H9 (cell line): ENCODE results near the gene NAE1. TPM values are rescaled to one million over a fixed set of nuclear protein-coding genes. Genes with fewer than 3 reads are reported as not detected.

Experiments used
- DNase-seq: peaks from one replicate; pipeline ENCODE4 v3.0.0-alpha.2; 2017
- H2AFZ ChIP-seq: one replicate; pipeline ENCODE4 v1.6.1; 2013; ENCODE audit warnings: mild to moderate bottlenecking, low read length, control low read depth, moderate library complexity
- H2AK5ac ChIP-seq: 2 replicates; pipeline ENCODE4 v1.6.1; 2013; ENCODE audit warnings: low read length, control low read depth, mixed read lengths; ENCODE audit not compliant: insufficient read length
- H2BK120ac ChIP-seq: one replicate; pipeline ENCODE4 v1.6.1; 2013; ENCODE audit warnings: low read depth, mild to moderate bottlenecking, low read length, control low read depth, inconsistent platforms; ENCODE audit not compliant: poor library complexity, severe bottlenecking
- H2BK12ac ChIP-seq: 2 replicates; pipeline ENCODE4 v1.6.1; 2013; ENCODE audit warnings: low read length, control low read depth, mixed read lengths, low read depth; ENCODE audit not compliant: insufficient read length
- H2BK15ac ChIP-seq: 2 replicates; pipeline ENCODE4 v1.6.1; 2013; ENCODE audit warnings: low read depth, low read length, control low read depth
- H2BK20ac ChIP-seq: one replicate; pipeline ENCODE4 v1.6.1; 2013; ENCODE audit warnings: low read depth, mild to moderate bottlenecking, low read length, control low read depth, inconsistent platforms; ENCODE audit not compliant: poor library complexity, severe bottlenecking
- H2BK5ac ChIP-seq: 2 replicates; pipeline ENCODE4 v1.6.1; 2013; ENCODE audit warnings: low read length, control low read depth, mixed read lengths; ENCODE audit not compliant: insufficient read length
- H3K14ac ChIP-seq: 2 replicates; pipeline ENCODE4 v1.6.1; 2013; ENCODE audit warnings: low read length, control low read depth; ENCODE audit not compliant: insufficient read depth
- H3K18ac ChIP-seq: 2 replicates; pipeline ENCODE4 v1.6.1; 2013; ENCODE audit warnings: low read depth, mild to moderate bottlenecking, mixed read lengths, low read length, control low read depth; ENCODE audit not compliant: insufficient read length
- H3K23ac ChIP-seq: 2 replicates; pipeline ENCODE4 v1.6.1; 2013; ENCODE audit warnings: low read length, control low read depth, mixed read lengths, low read depth; ENCODE audit not compliant: insufficient read length
- H3K23me2 ChIP-seq: 2 replicates; pipeline ENCODE4 v1.6.1; 2013; ENCODE audit warnings: low read depth, mild to moderate bottlenecking, mixed read lengths, low read length, control low read depth; ENCODE audit not compliant: insufficient read length, poor library complexity, severe bottlenecking
- H3K27ac ChIP-seq: 2 replicates; pipeline ENCODE4 v1.5.1; 2013; ENCODE audit warnings: low read length, control low read depth, mixed read lengths, low read depth; ENCODE audit not compliant: insufficient read length
- H3K27me3 ChIP-seq: 2 replicates; pipeline ENCODE4 v1.6.1; 2013; ENCODE audit warnings: low read length, control low read depth, inconsistent platforms; ENCODE audit not compliant: insufficient read depth
- H3K4ac ChIP-seq: 2 replicates; pipeline ENCODE4 v1.6.1; 2013; ENCODE audit warnings: low read depth, mild to moderate bottlenecking, control low read depth, inconsistent platforms, low read length, moderate library complexity
- H3K4me1 ChIP-seq: 2 replicates; pipeline ENCODE4 v1.6.1; 2013; ENCODE audit warnings: low read length, control low read depth, inconsistent platforms; ENCODE audit not compliant: insufficient read depth
- H3K4me2 ChIP-seq: 2 replicates; pipeline ENCODE4 v1.6.1; 2013; ENCODE audit warnings: low read length, control low read depth, mixed read lengths; ENCODE audit not compliant: insufficient read length, insufficient read depth
- H3K56ac ChIP-seq: 2 replicates; pipeline ENCODE4 v1.6.1; 2013; ENCODE audit warnings: low read depth, mild to moderate bottlenecking, mixed read lengths, low read length, control low read depth; ENCODE audit not compliant: insufficient read length
- H3K79me1 ChIP-seq: 2 replicates; pipeline ENCODE4 v1.6.1; 2013; ENCODE audit warnings: low read depth, mild to moderate bottlenecking, moderate library complexity, low read length, control low read depth, inconsistent platforms; ENCODE audit not compliant: insufficient read depth, poor library complexity, severe bottlenecking
- H3K79me2 ChIP-seq: 2 replicates; pipeline ENCODE4 v1.6.1; 2013; ENCODE audit warnings: low read length, control low read depth, inconsistent platforms; ENCODE audit not compliant: insufficient read depth
- H3K9ac ChIP-seq: 2 replicates; pipeline ENCODE4 v1.6.1; 2013; ENCODE audit warnings: low read length, control low read depth, mixed read lengths; ENCODE audit not compliant: insufficient read length; ENCODE audit errors: extremely low read depth
- H3K9me3 ChIP-seq: one replicate; pipeline ENCODE4 v1.6.1; 2013; ENCODE audit warnings: low read depth, low read length, inconsistent platforms; ENCODE audit not compliant: control insufficient read depth
- H3T11ph ChIP-seq: one replicate; pipeline ENCODE4 v1.6.1; 2013; ENCODE audit warnings: mild to moderate bottlenecking, low read length, control low read depth, inconsistent platforms
- H4K20me1 ChIP-seq: one replicate; pipeline ENCODE4 v1.6.1; 2013; ENCODE audit not compliant: control insufficient read depth, insufficient read length, insufficient read depth
- H4K5ac ChIP-seq: 2 replicates; pipeline ENCODE4 v1.6.1; 2013; ENCODE audit warnings: low read depth, mild to moderate bottlenecking, mixed read lengths, low read length, control low read depth; ENCODE audit not compliant: insufficient read length
- H4K8ac ChIP-seq: replicated peaks from 2 replicates; pipeline ENCODE4 v1.6.1; 2013; ENCODE audit warnings: low read length, control low read depth, mixed read lengths, low read depth; ENCODE audit not compliant: insufficient read length
- H4K91ac ChIP-seq: 2 replicates; pipeline ENCODE4 v1.6.1; 2013; ENCODE audit warnings: low read depth, mild to moderate bottlenecking, moderate library complexity, mixed read lengths, low read length, control low read depth; ENCODE audit not compliant: insufficient read length
- H3K27ac Mint-ChIP-seq, 3 experiments: 2 replicates in 2 of 3; 3 replicates in 1 of 3; pipeline ENCODE4 v1.8.0; 2020 to 2021; ENCODE audit warnings: mixed read lengths in 3 of 3, mild to moderate bottlenecking in 1 of 3, moderate library complexity in 1 of 3
- H3K27me3 Mint-ChIP-seq: 2 replicates; pipeline ENCODE4 v1.8.0; 2021; ENCODE audit warnings: low read depth, mild to moderate bottlenecking, moderate library complexity, mixed read lengths
- H3K36me3 Mint-ChIP-seq, 3 experiments: 2 replicates in 2 of 3; 3 replicates in 1 of 3; pipeline ENCODE4 v1.8.0; 2020 to 2021; ENCODE audit warnings: low read depth in 3 of 3, mixed read lengths in 3 of 3; ENCODE audit not compliant: insufficient read depth in 1 of 3
- H3K4me1 Mint-ChIP-seq, 2 experiments: 2 replicates each; pipeline ENCODE4 v1.8.0; 2020; ENCODE audit warnings: mixed read lengths in 2 of 2
- H3K4me3 Mint-ChIP-seq, 2 experiments: 2 replicates in 1 of 2; 3 replicates in 1 of 2; pipeline ENCODE4 v1.8.0; 2020 to 2021; ENCODE audit warnings: mild to moderate bottlenecking in 2 of 2, mixed read lengths in 2 of 2, moderate library complexity in 1 of 2
- H3K9me3 Mint-ChIP-seq, 2 experiments: 2 replicates in 1 of 2; 3 replicates in 1 of 2; pipeline ENCODE4 v1.8.0; 2020; ENCODE audit warnings: mild to moderate bottlenecking in 2 of 2, mixed read lengths in 2 of 2, moderate library complexity in 1 of 2
- CTCF ChIP-seq: fragments of 200-600 bp; sonication (generic); conservative IDR thresholded peaks from 3 replicates; pipeline ENCODE4 v1.8.0; 2021; ENCODE audit warnings: antibody characterized with exemption, mild to moderate bottlenecking
- WGBS: extraction: QIAGEN DNeasy Blood & Tissue Kit; methylation state at CpG from one replicate; pipeline ENCODE4 v1.1.7; 2013; ENCODE audit warnings: missing lambda C conversion rate, low lambda C conversion rate, mixed read lengths; ENCODE audit not compliant: insufficient read length; ENCODE audit errors: extremely low coverage; 5-methylcytosine and 5-hydroxymethylcytosine counted together
- total RNA-seq: library from RNA; stranded (reverse); gene quantifications from 2 replicates; pipeline ENCODE4 v1.2.1, GENCODE V29; 2021

NAE1 gene
- total RNA-seq, 1 experiment from 2014 or later: 144 TPM

- H4K20me1 ChIP-seq: no peaks in the 10 kb centered on the region
- no peaks in the 10 kb centered on the region for H3K9me3 ChIP-seq
- H3K4me1 ChIP-seq: no peaks in the 10 kb centered on the region
- no peaks in the 10 kb centered on the region for H3K23me2 ChIP-seq
- Mint-ChIP-seq H3K4me3 (no peak overlapping the region), H3K4me1 (no peaks in the 10 kb centered on the region), H3K27me3 (no peaks in the 10 kb centered on the region), H3K9me3 (no peaks in the 10 kb centered on the region; a peak in 1 of 5 replicates), H3K27ac (no peak overlapping the region), H3K36me3 (peaks cover 12 to 33% (median 29%) of the 10 kb centered on the region in 3 experiments)
- no peak overlapping the region for H3K27ac ChIP-seq
- H3K18ac ChIP-seq: no peak overlapping the region
- H2AFZ ChIP-seq: no peak overlapping the region
- H2BK12ac ChIP-seq: no peak overlapping the region
- no peak overlapping the region for H2BK5ac ChIP-seq
- H3K79me2 ChIP-seq: no peaks in the 10 kb centered on the region
- H4K91ac ChIP-seq: no peak overlapping the region
- peak; percentile 31 for DNase-seq
- H2AK5ac ChIP-seq: no peak overlapping the region
- H4K5ac ChIP-seq: no peak overlapping the region
- H3K4ac ChIP-seq: no peak overlapping the region
- H3K56ac ChIP-seq: no peak overlapping the region
- H3K79me1 ChIP-seq: no peaks in the 10 kb centered on the region
- no peak overlapping the region for H3K14ac ChIP-seq
- H2BK120ac ChIP-seq: no peak overlapping the region
- H3K4me2 ChIP-seq: no peak overlapping the region
- no peak for TF ChIP-seq CTCF
- no peak overlapping the region for H3K23ac ChIP-seq
- H2BK15ac ChIP-seq: no peak overlapping the region
- no peak overlapping the region for H4K8ac ChIP-seq
- H3K27me3 ChIP-seq: no peaks in the 10 kb centered on the region
- WGBS: no CpG with 5 or more reads among the region's 19 CpGs
- no peak overlapping the region for H3T11ph ChIP-seq
- no peak overlapping the region for H2BK20ac ChIP-seq
- no peak overlapping the region for H3K9ac ChIP-seq
Observed at GRCh38 chr16:66800856-66801255, 29.9 kb downstream of the NAE1 start.
